HS-27A (cell line): ENCODE measurements around the gene AIFM1.
"Not testable (repeated sequence)": the region's sequence is repeated elsewhere in the genome, so short reads cannot be mapped to it uniquely, and the experiment has no call there.

Experiments used
- DNase-seq: peaks from one replicate; pipeline ENCODE4 v3.0.0-alpha.2; 2012; ENCODE audit warnings: low read depth, missing footprints

The AIFM1 gene

DNA sequence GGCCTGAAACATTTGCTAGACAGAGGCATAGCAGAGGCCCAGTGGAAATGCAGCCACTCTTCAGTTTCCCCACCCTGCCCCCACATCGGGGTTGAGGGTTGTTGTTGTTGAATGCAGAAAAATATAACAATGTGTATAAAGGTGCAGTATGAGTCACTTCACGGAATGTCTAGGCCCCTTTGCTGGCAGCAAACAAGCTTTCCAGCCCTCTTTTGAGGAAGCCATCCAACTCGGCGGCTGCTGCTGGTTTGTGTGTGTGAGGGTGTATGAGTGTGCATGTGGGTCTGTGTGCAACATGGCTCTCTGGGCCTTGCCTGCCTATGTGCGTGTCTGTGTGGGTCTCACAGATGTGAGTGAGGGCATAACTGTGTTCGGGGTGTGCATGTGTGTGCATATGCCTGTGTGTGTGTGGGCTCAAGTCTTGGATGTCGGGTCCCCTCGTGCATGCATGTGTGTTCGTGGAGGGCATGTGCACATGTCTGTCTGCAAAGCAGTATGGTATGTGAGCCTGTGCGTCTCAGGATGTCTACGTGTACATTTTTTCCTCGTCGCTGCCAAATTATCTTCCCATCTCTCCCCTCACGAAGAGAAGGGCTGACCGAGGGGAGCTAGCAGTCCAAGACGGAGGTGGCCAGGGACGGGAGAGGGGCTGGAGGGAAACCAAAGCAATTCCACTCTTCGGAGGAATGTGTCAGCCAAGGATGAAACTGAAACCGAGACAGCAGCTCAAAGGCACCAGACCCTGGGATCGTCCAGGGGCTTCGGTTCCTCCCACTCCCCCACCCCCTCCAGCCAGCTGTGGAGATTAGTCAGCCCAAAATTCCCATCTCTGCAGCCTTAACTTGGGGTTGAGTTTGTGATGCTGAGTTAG, 47.0 kb downstream of the AIFM1 start:
- no peak for DNase-seq

DNA sequence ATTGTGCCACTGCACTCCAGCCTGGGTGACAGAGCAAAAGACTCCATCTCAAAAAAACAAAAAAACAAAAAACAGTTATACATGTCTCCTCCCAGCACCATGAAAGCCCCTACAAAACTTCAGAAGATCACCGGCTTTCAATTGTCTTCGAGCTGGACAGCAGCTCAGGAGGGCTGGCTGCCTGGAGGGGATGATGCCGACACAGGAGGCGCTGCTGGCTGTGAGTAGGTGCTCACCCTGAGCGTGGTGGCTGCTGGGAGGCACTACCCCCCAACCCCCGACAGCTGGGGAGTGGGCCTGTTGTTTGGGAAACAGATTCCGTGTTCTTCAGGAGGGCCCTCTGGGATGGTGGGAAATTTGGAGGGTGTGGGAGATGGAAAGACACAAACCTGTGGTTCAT, 48.5 kb downstream of the AIFM1 start:
- no peak for DNase-seq

DNA sequence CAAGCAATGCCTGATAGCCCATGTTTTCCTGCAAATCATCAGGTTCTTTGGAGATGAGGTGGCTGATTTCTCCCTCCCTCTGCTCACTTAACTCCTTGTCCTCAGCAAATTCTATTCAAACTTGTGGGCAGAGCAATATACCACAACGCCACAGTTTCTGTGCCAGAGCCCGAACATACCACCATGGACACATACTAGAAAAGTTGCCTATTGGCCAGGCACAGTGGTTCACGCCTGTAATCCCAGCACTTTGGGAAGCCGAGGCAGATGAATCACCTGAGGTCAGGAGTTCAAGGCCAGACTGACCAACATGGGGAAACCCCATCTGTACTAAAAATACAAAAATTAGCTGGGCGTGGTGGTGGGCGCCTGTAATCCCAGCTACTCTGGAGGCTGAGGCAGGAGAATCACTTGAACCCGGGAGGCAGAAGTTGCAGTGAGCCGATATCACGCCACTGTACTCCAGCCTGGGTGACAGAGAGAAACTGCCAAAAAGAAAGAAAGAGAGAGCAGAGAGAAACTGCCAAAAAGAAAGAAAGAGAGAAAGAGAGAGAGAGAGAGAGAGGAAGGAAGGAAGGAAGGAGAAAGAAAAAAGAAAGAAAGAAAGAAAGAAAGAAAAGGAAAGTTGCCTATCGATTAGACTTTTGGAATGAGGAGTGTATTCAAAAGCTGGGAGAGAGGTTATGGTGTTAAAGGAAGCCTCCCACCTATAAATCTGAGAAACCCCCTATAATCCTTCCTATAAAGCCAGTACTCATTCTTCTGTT, 50.3 kb downstream of the AIFM1 start:
- not testable (repeated sequence) for DNase-seq

DNA sequence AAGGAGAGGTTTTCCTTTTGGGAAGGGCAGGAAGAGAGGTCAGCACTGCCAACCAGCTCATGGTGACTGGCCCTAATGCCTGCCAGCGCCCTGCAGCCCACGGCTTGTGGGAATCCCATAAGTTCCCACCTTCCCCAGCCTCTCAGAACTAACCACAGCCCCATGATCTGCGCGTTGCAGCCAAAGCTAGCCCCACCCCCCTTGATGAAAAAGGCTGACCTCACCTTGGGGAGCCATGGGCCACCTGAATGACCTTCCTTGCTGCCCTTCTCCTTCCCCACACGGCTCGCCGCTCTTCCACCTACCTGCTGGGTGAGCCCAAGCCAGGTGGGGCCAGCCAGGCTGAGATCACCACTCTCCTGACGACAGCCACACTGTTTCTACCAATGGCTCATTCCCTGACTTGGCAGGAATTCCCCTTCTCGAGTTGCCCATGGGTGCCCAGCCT, 51.5 kb downstream of the AIFM1 start:
- no peak for DNase-seq

DNA sequence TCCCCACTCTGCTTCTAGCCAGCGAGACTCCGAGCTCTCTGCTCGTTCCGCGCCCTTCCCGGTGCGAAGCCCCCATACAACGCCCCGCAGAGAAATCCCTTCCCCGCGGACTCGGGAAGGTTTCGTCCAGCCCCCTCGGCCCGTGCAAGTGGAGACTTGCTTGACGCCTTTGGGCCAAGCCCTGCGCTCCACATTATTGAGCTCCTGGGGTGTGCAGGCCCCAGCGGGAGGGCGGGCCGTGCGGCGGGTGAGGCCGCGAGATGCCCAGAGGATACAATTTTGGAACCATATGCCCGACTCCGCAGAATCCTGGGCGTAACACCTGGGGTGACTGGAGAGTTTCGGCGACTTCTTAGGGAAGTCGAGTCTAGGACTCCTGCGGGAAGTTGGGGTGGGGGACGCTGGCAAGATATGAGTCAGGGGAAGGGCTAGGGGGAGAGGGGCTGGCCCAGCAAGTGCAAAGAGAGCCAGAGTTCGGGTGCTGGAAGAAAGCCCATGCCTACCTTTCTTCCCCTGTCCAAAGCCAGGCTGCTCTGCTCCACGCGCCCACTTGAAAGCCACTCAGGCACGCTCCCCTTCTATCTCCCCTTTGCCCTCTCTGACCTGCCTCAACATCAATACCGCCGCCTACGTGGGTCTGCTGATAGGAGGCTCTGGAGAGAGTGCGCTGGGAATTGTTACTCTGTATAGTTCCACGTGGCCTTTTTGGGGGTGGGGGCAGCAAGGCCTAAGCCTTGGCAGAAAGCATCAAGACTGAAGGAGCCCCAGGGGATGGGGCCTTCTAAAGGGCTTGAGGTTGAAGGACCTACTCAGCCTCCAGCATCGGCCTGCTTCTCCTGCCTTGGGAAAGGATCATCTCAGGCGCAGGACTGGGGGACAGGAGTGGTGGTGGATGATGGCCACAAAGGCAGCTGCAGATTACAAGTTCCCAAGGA, 54.2 kb downstream of the AIFM1 start:
- no peak for DNase-seq

DNA sequence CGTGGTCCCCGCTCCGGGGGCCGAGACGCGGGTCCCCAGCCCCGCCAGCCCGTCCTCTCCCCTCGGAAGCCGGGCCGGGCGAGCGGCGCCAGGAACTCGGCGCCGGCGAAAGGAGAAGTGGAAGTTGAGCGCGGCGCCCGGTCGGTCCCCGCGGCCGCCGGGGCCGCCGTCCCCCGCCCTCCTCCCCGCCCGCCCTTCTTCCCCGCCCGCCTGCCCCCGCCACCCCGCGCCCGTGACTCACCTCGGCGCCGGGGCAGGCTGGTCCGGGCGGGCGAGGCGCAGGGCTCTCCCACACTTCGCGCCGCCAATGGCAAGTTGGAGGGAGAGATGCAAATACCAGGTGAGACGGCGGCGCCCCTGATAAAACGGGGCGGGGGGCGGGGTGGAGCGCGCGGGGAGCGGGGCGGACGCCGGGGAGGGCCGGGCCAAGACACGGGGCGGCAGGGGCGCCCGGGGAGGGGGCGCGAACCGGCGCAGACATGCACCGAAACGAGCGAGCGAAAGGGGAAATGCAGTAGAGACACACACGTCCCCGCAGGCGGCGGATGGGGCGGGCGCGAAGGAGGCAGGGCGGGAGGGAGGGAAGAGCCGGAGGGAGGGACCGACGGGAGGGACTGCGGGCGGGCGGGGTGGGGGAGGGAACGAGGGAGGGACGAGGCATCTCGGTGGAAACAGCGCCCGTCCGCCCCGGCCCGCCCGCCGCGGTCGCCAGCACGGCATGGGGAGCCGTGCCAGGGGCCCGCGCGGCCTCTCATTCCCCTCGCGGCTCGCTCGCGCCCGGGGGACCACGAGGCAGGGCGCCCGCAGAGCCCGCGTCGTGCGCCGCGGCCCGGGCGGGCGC, 55.0 kb downstream of the AIFM1 start, which contains the start of gene ELF4:
Gene ELF4 (minus strand): TSS at position 119 of the 841 bp plus-strand sequence. CDS start 29,167 bp downstream, outside the sequence.
- no peak for DNase-seq

DNA sequence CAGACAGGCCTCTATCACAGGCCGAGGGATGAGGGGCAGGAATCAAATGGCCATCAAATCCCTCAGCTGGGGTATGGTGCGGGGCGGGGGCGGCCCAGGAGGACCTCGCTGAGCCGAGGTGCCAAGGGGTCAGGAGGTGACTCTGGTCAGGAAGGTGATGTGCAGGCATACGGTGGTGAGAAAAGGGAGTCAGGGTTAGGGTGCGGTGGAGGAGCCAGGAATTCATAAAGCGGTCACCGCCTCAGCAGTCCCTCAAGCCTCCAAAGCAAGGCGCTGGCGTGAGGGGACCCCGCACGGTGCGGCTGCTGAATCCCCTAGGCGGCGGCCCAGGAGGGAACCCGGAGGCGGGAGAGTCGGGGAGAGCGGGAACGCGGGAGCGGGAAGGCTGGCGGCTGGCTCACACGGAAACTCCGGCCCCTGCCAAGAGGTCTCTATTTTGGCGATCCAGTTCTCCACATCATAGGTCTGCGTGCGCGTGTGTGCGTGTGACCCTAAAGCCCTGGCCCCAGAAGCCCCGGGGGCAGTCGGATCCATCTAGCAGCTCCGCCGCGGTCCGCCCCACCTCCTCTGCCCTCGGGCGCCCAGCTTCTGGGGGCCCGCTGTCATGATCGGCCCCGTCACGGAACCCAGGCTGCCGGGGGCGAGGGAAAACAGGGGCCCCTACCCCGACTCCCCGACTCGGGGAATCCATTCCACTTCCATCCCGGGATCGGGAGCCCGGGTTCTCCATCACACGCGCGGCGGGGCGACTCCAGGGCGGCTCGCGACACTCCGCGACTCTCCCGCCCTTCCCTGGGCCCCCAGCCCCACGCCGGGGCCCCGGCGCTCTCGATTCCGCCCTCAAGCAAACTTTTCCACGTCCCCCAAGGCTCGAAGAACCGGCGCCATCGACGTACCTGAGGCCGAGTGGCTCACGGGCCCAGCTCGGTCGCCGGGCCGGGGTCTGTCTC, 55.9 kb downstream of the AIFM1 start:
- no peak for DNase-seq

DNA sequence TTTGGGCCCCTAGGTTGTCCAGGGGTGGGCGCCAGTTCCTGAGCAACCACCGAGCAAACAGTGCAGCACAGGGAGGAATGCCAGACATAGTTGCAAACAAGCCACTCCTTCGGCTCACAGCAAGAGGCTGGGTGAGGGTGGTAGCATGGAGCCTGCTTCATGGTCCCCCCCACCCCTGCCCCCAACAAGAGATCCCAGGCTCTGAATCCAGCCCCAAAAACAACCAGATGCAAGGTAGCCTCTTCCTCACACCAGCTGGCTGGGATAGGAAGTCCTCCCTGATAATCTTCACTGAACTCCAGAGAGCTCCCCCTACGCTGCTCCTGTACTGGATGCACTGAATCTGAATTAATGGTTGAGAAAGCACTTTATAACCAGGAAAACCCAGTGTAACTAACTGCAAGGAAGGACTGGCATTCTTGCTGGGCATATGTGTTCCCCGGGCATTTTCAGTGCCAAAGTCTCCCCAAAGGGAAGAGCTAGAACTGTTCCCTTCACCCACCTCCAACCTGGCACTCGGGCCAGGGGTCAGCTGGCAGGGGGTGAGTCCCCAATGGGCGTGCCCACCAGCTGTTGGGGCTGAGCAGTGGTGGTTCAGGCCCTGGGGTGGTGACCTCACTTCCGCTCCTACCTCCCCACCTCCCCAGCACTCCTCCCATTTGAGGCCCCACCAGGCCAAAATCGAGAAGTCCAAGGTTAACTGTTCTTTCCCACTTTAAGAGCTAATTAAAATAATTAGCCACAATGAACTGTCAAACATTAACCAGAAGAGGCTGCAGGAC, 56.8 kb downstream of the AIFM1 start:
- no peak for DNase-seq

DNA sequence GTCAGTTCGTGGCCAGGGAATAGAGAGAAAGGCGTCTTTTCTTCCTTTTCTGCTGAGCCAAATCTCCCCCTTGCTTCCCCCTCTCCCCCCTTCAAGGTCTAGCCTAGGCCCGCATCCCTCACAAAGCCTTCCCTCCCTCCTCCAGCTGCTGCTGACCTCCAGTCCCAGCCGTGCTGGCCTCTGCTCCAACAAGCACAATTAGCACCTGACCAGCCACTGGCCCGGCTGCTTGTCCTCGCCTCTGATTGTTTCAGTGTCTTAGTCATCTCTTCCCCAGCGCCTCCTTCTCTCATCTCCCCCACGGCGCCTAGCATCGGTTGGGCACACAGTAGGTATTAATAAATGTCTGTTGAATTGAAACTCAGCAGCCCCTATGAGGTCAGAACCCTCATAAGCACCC, 59.6 kb downstream of the AIFM1 start:
- DNase-seq, result no peak

DNA sequence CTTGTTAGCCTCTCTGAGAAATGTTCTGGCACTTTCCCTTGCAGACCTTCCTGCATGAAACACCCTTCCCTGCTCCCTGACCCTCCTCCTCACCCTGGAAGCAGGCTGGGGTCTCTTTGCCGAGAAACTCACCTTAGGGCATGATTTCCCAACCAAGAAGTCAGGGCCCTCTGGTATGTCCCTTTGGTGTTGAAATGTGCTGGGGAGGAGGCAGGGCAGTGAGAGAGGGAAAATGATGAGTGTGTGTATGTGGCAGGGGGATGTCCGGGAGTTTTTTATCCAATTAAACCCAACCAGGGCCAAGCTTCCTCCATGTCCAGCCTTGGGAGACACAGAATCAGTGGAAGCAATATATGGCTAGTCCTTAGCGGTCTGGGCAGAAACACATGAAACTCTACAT, 60.4 kb downstream of the AIFM1 start:
- no peak for DNase-seq

DNA sequence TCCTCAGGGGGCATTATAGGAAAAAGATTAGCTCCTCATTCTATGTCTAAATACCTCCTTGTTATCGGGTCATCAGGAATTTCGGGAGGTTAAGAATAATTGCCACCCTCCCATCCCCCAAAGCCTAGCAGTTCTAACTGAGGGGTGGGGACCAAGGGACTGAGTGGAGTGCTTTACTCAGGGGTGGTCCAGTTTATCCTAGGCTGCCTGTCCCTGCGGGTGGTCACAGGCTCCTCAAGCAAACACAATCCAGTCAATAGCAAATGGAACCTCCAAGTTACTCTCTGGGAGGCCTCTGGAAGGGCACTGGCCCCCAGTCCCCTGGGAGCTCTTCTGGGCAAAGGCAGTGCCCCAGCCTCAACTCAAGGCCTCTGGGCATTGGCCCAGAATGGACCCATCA, 62.0 kb downstream of the AIFM1 start:
- DNase-seq, result no peak

DNA sequence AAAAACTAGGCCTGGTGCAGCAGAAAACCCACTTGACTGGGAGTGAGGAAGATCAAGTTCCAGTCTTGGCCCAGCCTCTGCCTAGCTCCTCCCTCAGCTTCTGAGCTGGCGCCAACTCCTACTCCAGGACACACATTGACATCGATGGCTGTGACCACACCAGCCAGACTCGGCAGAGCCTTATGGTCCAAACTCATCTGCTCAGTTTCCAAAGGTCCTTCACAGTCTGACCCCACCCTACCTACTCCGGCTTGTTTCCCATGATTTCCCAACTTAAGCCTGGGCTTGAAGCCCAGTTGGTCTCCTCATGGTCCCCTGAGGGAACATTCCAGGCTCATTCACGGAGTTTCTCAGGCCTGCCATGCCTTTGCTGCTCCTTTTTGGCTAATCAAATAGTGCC, 65.5 kb downstream of the AIFM1 start:
- DNase-seq, result no peak

DNA sequence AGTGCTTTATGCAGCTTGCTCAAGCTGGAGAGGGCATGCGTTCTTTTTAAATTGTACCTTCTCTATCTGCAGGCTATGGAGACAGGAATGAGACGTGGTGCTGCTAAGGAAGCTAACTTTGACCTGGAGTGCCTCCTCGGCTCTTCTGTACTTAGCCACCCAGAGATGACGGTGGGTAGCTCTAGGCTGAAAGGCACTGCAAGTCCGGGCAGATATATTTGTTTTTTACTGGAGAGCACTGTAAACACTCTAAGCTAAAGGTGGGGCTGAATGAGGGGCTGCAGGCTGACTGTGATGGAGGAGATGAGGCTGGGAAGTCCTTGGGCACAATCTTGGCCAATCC, 67.5 kb downstream of the AIFM1 start:
- DNase-seq, result no peak

DNA sequence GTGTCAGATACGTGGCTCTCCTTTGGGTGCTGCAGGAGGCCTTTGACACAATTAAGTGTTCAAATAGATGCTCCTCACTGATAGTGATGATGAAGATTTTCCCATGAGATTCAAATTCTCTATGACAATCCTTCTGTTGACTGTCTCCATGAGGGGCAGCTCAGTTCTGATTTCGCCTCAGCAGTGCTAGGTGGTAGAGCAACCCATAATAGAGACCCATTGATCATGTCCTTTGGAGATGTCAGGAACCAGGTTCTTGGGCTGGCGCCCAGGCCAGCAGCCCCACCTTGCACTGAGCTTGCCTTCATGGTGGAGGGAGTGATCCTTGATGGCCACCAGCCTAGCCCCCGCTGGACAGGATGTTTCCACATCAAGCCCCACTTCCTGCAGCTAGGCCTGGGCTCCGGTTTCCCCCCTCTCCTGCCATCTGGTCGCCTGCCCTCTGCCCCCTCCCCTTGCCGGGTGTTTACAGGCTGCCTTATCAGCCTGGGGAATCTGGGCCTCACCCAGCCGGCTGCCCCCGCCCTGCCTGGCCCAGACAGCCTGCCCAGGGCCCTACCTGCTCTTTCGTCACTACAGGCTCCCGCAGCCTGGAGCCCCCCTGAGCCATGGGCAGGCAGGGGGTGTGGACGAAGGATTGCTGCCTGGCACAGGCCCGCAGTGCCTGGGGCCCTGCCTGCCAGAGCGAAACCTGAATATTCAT, 68.0 kb downstream of the AIFM1 start:
- DNase-seq, result no peak

DNA sequence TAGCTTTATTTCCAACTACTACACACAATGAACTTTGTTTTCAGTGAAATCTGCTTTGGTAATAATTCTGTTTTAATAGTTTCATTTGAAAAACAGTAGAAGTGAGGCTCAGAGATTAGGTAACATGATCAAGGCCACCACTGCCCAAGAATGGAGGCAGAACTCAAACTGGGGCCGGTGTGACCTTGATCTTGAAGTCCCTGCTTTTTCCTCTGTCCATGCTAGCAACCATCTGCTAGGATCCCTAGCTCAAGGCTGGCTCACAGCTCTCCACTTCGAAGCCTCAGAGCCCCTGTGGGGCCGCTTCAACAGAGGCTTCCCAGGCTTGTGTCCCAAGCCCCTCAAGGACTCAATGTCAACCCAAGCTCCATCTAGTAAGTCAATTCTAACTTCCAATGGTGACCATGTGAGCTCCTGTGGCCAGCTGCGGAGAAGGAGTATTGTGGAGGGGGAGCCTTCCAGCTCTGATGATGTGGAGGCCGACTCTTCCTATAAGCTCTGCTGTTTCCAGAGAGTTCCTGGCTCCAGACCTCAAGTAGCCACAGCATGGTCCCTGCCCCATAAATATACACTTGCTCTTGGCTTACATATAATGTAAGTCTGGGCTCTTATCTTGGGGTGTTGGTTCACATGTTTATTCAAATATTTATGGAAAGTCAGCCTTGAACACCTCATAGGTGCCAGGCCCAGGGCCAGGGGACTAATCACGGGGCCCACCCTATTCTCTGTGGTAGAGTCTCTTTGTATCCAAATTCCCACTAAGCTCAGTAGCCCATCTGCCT, 70.2 kb downstream of the AIFM1 start:
- DNase-seq, result no peak

DNA sequence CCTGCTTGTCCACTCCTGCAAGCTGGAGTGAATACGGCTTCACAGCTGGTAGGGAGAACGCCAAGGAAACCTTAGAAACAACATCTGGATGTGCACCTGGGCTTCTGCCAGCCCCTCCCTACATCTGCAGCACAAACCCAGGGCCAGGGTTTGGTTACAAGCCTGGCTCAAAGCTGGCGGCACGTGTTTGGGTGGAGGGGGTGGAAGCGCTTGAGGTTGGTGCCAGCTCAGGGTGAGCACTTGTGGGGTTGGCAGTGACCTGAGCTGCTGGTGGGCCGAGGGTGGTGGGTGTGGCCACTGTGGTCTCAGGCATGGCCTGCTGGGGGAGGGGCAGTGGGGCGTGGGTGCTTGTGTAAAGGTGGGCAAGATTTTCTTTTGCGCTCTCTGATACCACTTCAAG, 70.9 kb downstream of the AIFM1 start:
- DNase-seq, result no peak

DNA sequence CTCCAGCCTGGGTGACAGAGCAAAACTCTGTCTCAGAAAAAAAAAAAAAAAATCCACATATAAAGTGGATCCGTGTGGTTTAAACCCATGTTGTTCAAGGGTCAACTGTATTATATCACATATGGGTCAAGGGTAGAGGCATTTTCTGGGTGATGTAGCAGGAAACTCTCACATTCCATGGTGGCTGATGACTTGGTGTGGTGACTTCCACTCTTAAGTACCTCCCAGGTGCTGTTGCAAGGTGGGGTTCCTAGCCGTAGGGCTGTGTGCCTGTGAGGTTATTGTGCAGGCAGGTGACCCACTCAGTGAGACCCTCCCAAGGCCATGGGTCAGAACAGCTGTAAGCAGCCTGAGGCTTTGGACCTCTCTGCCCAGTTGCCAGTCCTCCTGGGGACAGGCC, 72.4 kb downstream of the AIFM1 start:
- no peak for DNase-seq

DNA sequence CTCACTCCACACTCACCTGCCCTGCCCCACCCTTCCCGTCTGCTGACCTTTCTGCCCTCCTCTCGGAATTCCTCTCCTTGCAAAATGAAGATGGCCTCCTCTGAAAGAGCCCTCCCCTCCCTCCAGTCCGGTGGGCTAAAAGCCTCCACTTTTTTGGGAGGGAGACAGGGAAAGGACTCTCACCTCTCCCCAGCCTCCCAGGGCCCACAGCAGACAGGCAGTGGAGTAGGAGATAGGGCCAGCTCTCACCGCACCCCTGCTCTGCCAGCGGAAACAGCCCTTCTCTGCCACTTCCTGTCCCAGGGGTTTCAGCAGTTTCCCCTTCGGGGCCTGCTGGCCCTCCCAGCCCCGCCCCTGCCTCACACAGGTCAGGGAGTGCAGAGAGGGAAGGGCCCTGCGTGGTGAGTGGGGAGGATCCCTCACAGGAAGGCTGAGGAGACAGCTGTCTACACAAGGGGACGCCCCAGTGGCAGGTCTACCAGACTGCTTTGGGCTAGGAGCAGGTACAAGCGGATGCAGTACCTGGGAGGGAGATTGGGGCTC, 73.6 kb downstream of the AIFM1 start:
- DNase-seq, result no peak
